GM23338 (cell line): ENCODE results near the gene GRID2IP. TPM values are rescaled to one million over a fixed set of nuclear protein-coding genes. Genes with fewer than 3 reads are reported as not detected.

Experiments used
- ATAC-seq: fragments of 200-7000 bp; cut with Tn5 transposase; 3 replicates; pipeline ENCODE4 v1.9.1; 2020
- DNase-seq: peaks from one replicate; pipeline ENCODE4 v3.0.0-alpha.2; 2015; ENCODE audit warnings: low spot score
- H2AFZ ChIP-seq: fragments of 200-600 bp; sonication (generic); 2 replicates; pipeline ENCODE4 v1.8.0; 2016; ENCODE audit warnings: antibody characterized with exemption, mild to moderate bottlenecking, moderate library complexity
- H3F3A ChIP-seq: fragments of 200-600 bp; sonication (generic); replicated peaks from 2 replicates; pipeline ENCODE4 v1.8.0; 2017; ENCODE audit warnings: antibody characterized with exemption, mixed run types, low read depth
- H3K27ac ChIP-seq: fragments of 200-600 bp; sonication (generic); 2 replicates; pipeline ENCODE4 v1.6.1; 2016; ENCODE audit warnings: low read depth
- H3K27me3 ChIP-seq: fragments of 200-600 bp; sonication (generic); 2 replicates; pipeline ENCODE4 v1.8.0; 2016; ENCODE audit warnings: mild to moderate bottlenecking, mixed run types, moderate library complexity; ENCODE audit not compliant: insufficient read depth
- H3K36me3 ChIP-seq: fragments of 200-600 bp; sonication (generic); 2 replicates; pipeline ENCODE4 v1.8.0; 2016; ENCODE audit warnings: mild to moderate bottlenecking; ENCODE audit not compliant: insufficient read depth
- H3K4me1 ChIP-seq: fragments of 200-600 bp; sonication (generic); 2 replicates; pipeline ENCODE4 v1.8.0; 2016; ENCODE audit warnings: mild to moderate bottlenecking, moderate library complexity; ENCODE audit not compliant: insufficient read depth
- H3K4me2 ChIP-seq: fragments of 200-600 bp; sonication (generic); 2 replicates; pipeline ENCODE4 v1.7.1; 2017; ENCODE audit warnings: mixed run types
- H3K4me3 ChIP-seq: fragments of 200-600 bp; sonication (generic); 2 replicates; pipeline ENCODE4 v1.6.1; 2016; ENCODE audit warnings: mixed run types
- H3K79me2 ChIP-seq: fragments of 200-600 bp; sonication (generic); replicated peaks from 2 replicates; pipeline ENCODE4 v1.8.0; 2017; ENCODE audit warnings: mild to moderate bottlenecking; ENCODE audit not compliant: insufficient read depth
- H3K9me2 ChIP-seq: fragments of 200-600 bp; sonication (generic); 2 replicates; pipeline ENCODE4 v1.8.0; 2017; ENCODE audit not compliant: insufficient read depth
- H4K20me1 ChIP-seq: fragments of 200-600 bp; sonication (generic); replicated peaks from 2 replicates; pipeline ENCODE4 v1.8.0; 2017; ENCODE audit warnings: mild to moderate bottlenecking; ENCODE audit not compliant: insufficient read depth
- H3K27ac Mint-ChIP-seq: 2 replicates; pipeline ENCODE4 v1.8.0; 2020; ENCODE audit warnings: inconsistent platforms, mild to moderate bottlenecking, moderate library complexity, mixed read lengths
- H3K27me3 Mint-ChIP-seq: 3 replicates; pipeline ENCODE4 v1.8.0; 2022; ENCODE audit warnings: low read depth, mild to moderate bottlenecking, moderate library complexity, mixed read lengths, inconsistent platforms; ENCODE audit not compliant: insufficient read depth, poor library complexity
- H3K36me3 Mint-ChIP-seq: 3 replicates; pipeline ENCODE4 v1.8.0; 2021; ENCODE audit warnings: low read depth, mild to moderate bottlenecking, inconsistent platforms, moderate library complexity, mixed read lengths
- H3K4me1 Mint-ChIP-seq: 3 replicates; pipeline ENCODE4 v1.8.0; 2020; ENCODE audit warnings: mild to moderate bottlenecking, inconsistent platforms, mixed read lengths
- H3K4me3 Mint-ChIP-seq: 3 replicates; pipeline ENCODE4 v1.8.0; 2021; ENCODE audit warnings: moderate library complexity, mild to moderate bottlenecking, inconsistent platforms, mixed read lengths
- H3K9me3 Mint-ChIP-seq: 3 replicates; pipeline ENCODE4 v1.8.0; 2020; ENCODE audit warnings: moderate library complexity, mild to moderate bottlenecking, inconsistent platforms, mixed read lengths
- CREB1 ChIP-seq: fragments of 250-450 bp; sonication (Bioruptor Pico); IDR thresholded peaks from 2 replicates; pipeline ENCODE4 v1.5.0; 2020; ENCODE audit warnings: low read depth, mild to moderate bottlenecking, moderate library complexity
- EZH2 ChIP-seq: fragments of 200-600 bp; sonication (generic); IDR thresholded peaks from one replicate; pipeline ENCODE4 v1.8.0; 2017; ENCODE audit warnings: antibody characterized with exemption, mild to moderate bottlenecking, low read depth; ENCODE audit not compliant: unreplicated experiment
- EZH2phosphoT487 ChIP-seq: fragments of 200-600 bp; sonication (generic); IDR thresholded peaks from one replicate; pipeline ENCODE4 v1.8.1; 2018; ENCODE audit warnings: antibody characterized with exemption; ENCODE audit not compliant: unreplicated experiment
- ZNF331 ChIP-seq: fragments of 250-450 bp; sonication (Bioruptor Pico); IDR thresholded peaks from 2 replicates; pipeline ENCODE4 v1.5.0; 2020; ENCODE audit warnings: low read depth, mild to moderate bottlenecking, moderate library complexity
- polyA plus RNA-seq: library from polyadenylated mRNA; unstranded; fragments of >200 nt; fragmentation: Nextera tagmentation; extraction: Ambion mirVana; gene quantifications from 2 replicates; pipeline ENCODE4 v1.2.1, GENCODE V29; 2016
- total RNA-seq: library from RNA; depleted of rRNA; stranded (reverse); fragments of >200 nt; shearing (Covaris generic); gene quantifications from 2 replicates; pipeline ENCODE4 v1.2.3, GENCODE V29; 2014
- TF ChIP-seq, protein P1 (sequence below): IDR thresholded peaks from 2 replicates; pipeline ENCODE4 v1.6.1; 2016; ENCODE audit warnings: antibody characterized with exemption
- TF ChIP-seq, protein P2 (sequence below): fragments of 250-450 bp; sonication (Bioruptor Pico); IDR thresholded peaks from 2 replicates; pipeline ENCODE4 v1.5.0; 2020; ENCODE audit warnings: mild to moderate bottlenecking, moderate library complexity
- TF ChIP-seq, protein P3 (sequence below), 2 experiments: fragments of 200-600 bp in 1 of 2; sonication (generic) in 1 of 2; conservative IDR thresholded peaks; 2 replicates each; pipeline versions ENCODE4 v1.5.1 to v1.6.1; 2016 to 2017; ENCODE audit warnings: antibody characterized with exemption in 2 of 2, low read depth in 2 of 2, mild to moderate bottlenecking in 2 of 2, moderate library complexity in 1 of 2

Gene GRID2IP
- total and polyA plus RNA-seq, 2 experiments from 2014 or later: 0.73 to 1.5 TPM

GRCh38 chr7:6571160-6571779, 20.0 kb upstream of the GRID2IP start:
- no peak overlapping the region for H3K4me2 ChIP-seq
- no peaks in the 10 kb centered on the region for H4K20me1 ChIP-seq
- no peaks in the 10 kb centered on the region for H3K27me3 ChIP-seq
- H3K27ac ChIP-seq: no peak overlapping the region
- DNase-seq: no peak
- ATAC-seq: no peak
- Mint-ChIP-seq H3K27me3 (peaks cover 2% of the 10 kb centered on the region), H3K4me1 (no peaks in the 10 kb centered on the region; the same call in 2 of the 3 replicates), H3K4me3 (no peak overlapping the region), H3K27ac (no peak overlapping the region), H3K9me3 (no peaks in the 10 kb centered on the region), H3K36me3 (no peaks in the 10 kb centered on the region)
- H2AFZ ChIP-seq: no peak overlapping the region
- no peak overlapping the region for H3K4me3 ChIP-seq
- H3K79me2 ChIP-seq: no peaks in the 10 kb centered on the region
- no peaks in the 10 kb centered on the region for H3K36me3 ChIP-seq
- H3K9me2 ChIP-seq: no peaks in the 10 kb centered on the region
- H3F3A ChIP-seq: peaks cover 3% of the 10 kb centered on the region; the same call in 1 of the 2 replicates
- TF ChIP-seq EZH2phosphoT487: no peak
- no peak for TF ChIP-seq EZH2
- no peak for TF ChIP-seq ZNF331
- TF ChIP-seq, protein P1, sequence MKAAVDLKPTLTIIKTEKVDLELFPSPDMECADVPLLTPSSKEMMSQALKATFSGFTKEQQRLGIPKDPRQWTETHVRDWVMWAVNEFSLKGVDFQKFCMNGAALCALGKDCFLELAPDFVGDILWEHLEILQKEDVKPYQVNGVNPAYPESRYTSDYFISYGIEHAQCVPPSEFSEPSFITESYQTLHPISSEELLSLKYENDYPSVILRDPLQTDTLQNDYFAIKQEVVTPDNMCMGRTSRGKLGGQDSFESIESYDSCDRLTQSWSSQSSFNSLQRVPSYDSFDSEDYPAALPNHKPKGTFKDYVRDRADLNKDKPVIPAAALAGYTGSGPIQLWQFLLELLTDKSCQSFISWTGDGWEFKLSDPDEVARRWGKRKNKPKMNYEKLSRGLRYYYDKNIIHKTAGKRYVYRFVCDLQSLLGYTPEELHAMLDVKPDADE: no peak
- TF ChIP-seq, protein P2, sequence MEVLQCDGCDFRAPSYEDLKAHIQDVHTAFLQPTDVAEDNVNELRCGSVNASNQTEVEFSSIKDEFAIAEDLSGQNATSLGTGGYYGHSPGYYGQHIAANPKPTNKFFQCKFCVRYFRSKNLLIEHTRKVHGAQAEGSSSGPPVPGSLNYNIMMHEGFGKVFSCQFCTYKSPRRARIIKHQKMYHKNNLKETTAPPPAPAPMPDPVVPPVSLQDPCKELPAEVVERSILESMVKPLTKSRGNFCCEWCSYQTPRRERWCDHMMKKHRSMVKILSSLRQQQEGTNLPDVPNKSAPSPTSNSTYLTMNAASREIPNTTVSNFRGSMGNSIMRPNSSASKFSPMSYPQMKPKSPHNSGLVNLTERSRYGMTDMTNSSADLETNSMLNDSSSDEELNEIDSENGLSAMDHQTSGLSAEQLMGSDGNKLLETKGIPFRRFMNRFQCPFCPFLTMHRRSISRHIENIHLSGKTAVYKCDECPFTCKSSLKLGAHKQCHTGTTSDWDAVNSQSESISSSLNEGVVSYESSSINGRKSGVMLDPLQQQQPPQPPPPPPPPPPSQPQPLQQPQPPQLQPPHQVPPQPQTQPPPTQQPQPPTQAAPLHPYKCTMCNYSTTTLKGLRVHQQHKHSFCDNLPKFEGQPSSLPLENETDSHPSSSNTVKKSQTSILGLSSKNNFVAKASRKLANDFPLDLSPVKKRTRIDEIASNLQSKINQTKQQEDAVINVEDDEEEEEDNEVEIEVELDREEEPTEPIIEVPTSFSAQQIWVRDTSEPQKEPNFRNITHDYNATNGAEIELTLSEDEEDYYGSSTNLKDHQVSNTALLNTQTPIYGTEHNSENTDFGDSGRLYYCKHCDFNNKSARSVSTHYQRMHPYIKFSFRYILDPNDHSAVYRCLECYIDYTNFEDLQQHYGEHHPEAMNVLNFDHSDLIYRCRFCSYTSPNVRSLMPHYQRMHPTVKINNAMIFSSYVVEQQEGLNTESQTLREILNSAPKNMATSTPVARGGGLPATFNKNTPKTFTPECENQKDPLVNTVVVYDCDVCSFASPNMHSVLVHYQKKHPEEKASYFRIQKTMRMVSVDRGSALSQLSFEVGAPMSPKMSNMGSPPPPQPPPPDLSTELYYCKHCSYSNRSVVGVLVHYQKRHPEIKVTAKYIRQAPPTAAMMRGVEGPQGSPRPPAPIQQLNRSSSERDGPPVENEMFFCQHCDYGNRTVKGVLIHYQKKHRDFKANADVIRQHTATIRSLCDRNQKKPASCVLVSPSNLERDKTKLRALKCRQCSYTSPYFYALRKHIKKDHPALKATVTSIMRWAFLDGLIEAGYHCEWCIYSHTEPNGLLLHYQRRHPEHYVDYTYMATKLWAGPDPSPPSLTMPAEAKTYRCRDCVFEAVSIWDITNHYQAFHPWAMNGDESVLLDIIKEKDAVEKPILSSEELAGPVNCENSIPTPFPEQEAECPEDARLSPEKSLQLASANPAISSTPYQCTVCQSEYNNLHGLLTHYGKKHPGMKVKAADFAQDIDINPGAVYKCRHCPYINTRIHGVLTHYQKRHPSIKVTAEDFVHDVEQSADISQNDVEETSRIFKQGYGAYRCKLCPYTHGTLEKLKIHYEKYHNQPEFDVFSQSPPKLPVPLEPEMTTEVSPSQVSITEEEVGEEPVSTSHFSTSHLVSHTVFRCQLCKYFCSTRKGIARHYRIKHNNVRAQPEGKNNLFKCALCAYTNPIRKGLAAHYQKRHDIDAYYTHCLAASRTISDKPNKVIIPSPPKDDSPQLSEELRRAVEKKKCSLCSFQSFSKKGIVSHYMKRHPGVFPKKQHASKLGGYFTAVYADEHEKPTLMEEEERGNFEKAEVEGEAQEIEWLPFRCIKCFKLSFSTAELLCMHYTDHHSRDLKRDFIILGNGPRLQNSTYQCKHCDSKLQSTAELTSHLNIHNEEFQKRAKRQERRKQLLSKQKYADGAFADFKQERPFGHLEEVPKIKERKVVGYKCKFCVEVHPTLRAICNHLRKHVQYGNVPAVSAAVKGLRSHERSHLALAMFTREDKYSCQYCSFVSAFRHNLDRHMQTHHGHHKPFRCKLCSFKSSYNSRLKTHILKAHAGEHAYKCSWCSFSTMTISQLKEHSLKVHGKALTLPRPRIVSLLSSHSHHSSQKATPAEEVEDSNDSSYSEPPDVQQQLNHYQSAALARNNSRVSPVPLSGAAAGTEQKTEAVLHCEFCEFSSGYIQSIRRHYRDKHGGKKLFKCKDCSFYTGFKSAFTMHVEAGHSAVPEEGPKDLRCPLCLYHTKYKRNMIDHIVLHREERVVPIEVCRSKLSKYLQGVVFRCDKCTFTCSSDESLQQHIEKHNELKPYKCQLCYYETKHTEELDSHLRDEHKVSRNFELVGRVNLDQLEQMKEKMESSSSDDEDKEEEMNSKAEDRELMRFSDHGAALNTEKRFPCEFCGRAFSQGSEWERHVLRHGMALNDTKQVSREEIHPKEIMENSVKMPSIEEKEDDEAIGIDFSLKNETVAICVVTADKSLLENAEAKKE: no peak
- no peak for TF ChIP-seq CREB1 (CRISPR knock-in tag)
- TF ChIP-seq, protein P3, sequence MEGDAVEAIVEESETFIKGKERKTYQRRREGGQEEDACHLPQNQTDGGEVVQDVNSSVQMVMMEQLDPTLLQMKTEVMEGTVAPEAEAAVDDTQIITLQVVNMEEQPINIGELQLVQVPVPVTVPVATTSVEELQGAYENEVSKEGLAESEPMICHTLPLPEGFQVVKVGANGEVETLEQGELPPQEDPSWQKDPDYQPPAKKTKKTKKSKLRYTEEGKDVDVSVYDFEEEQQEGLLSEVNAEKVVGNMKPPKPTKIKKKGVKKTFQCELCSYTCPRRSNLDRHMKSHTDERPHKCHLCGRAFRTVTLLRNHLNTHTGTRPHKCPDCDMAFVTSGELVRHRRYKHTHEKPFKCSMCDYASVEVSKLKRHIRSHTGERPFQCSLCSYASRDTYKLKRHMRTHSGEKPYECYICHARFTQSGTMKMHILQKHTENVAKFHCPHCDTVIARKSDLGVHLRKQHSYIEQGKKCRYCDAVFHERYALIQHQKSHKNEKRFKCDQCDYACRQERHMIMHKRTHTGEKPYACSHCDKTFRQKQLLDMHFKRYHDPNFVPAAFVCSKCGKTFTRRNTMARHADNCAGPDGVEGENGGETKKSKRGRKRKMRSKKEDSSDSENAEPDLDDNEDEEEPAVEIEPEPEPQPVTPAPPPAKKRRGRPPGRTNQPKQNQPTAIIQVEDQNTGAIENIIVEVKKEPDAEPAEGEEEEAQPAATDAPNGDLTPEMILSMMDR (conservative IDR thresholded peaks at IDR 0.05; ENCODE audit: low read depth in 2 of 2): no peak
- H3K4me1 ChIP-seq: no peaks in the 10 kb centered on the region
